Endothelial cell of umbilical vein (primary cell): ENCODE measurements around the gene KCTD17. TPM values are rescaled to one million over a fixed set of nuclear protein-coding genes. Genes with fewer than 3 reads are reported as not detected.

Experiments used
- BruUV-seq: library from RNA; stranded (reverse); fragments of 400-500 nt; replicated peaks from 2 replicates; lab custom pipeline; 2021; lab: Mats Ljungman, UMichigan
- CTCF ChIA-PET: fragments of 300-600, 350-600 bp; sonication (Branson Sonifier 250); formaldehyde crosslinking; loops from one replicate; lab custom pipeline; 2021; ENCODE audit warnings: antibody characterized with exemption, inconsistent platforms; lab: Charles Lee
- POLR2A ChIA-PET: fragments of 300-600, 350-600 bp; sonication (Branson Sonifier 250); formaldehyde crosslinking; loops from one replicate; lab custom pipeline; 2021; ENCODE audit warnings: antibody characterized with exemption, inconsistent platforms; lab: Charles Lee
- DNase-seq: peaks from one replicate; pipeline ENCODE4 v3.0.0-alpha.2; 2011; ENCODE audit warnings: low read depth, low spot score
- FAIRE-seq: peaks from 2 replicates; lab custom pipeline; 2011; peaks lifted over from hg19 to GRCh38; lab: Jason Lieb, UNC
- H2AFZ ChIP-seq: 2 replicates; pipeline ENCODE4 v1.6.0; 2012; ENCODE audit warnings: low read depth, low read length, control low read depth, inconsistent platforms
- H3K27ac ChIP-seq: 2 replicates; pipeline ENCODE4 v1.5.1; 2011; ENCODE audit warnings: low read depth, mild to moderate bottlenecking, control low read depth, low read length, moderate library complexity; ENCODE audit not compliant: insufficient read depth
- H3K27me3 ChIP-seq, 2 experiments: 2 replicates each; pipeline versions ENCODE4 v1.6.0 to v1.6.1; 2011; ENCODE audit warnings: low read length in 2 of 2, mixed read lengths in 1 of 2; ENCODE audit not compliant: control insufficient read depth in 2 of 2, insufficient read depth in 2 of 2
- H3K36me3 ChIP-seq, 2 experiments: 2 replicates in 1 of 2; 3 replicates in 1 of 2; pipeline ENCODE4 v1.5.1; 2011; ENCODE audit warnings: low read length in 2 of 2, mild to moderate bottlenecking in 1 of 2, moderate library complexity in 1 of 2; ENCODE audit not compliant: control insufficient read depth in 2 of 2, insufficient read depth in 2 of 2; ENCODE audit errors: extremely low read depth in 1 of 2
- H3K4me1 ChIP-seq: 3 replicates; pipeline ENCODE4 v1.5.1; 2011; ENCODE audit warnings: mild to moderate bottlenecking, low read length; ENCODE audit not compliant: control insufficient read depth, insufficient read depth; ENCODE audit errors: extremely low read depth
- H3K4me2 ChIP-seq: 2 replicates; pipeline ENCODE4 v1.6.1; 2011; ENCODE audit warnings: low read length, control low read depth, mixed read lengths; ENCODE audit not compliant: insufficient read depth
- H3K4me3 ChIP-seq, 3 experiments: fragments of 200-600 bp in 1 of 3; sonication (generic), shearing (Covaris generic) in 1 of 3; replicated peaks in 1 of 3; 2 replicates each; pipeline ENCODE4 v1.5.1; 2011 to 2016; ENCODE audit warnings: control low read depth in 3 of 3, low read length in 3 of 3, mild to moderate bottlenecking in 2 of 3, inconsistent platforms in 1 of 3, low read depth in 1 of 3, moderate library complexity in 1 of 3; ENCODE audit not compliant: insufficient read depth in 1 of 3
- H3K79me2 ChIP-seq: 2 replicates; pipeline ENCODE4 v1.6.0; 2012; ENCODE audit warnings: low read length, inconsistent platforms; ENCODE audit not compliant: control insufficient read depth, insufficient read depth
- H3K9ac ChIP-seq: replicated peaks from 2 replicates; pipeline ENCODE3; 2011; ENCODE audit warnings: low read length, control low read depth; ENCODE audit not compliant: insufficient read depth; ENCODE audit errors: extremely low read depth
- H3K9me1 ChIP-seq: replicated peaks from 3 replicates; pipeline ENCODE4 v1.6.0; 2011; ENCODE audit warnings: mild to moderate bottlenecking, low read length; ENCODE audit not compliant: control insufficient read depth, insufficient read depth; ENCODE audit errors: extremely low read depth
- H3K9me3 ChIP-seq: replicated peaks from 2 replicates; pipeline ENCODE4 v1.5.1; 2012; ENCODE audit warnings: low read length, inconsistent platforms; ENCODE audit not compliant: control insufficient read depth, insufficient read depth
- H4K20me1 ChIP-seq: replicated peaks from 2 replicates; pipeline ENCODE3; 2011; ENCODE audit warnings: mild to moderate bottlenecking, low read length; ENCODE audit not compliant: control insufficient read depth, insufficient read depth; ENCODE audit errors: extremely low read depth
- GATA2 ChIP-seq: IDR thresholded peaks from 2 replicates; pipeline ENCODE4 v1.7.0; 2011; ENCODE audit warnings: low read depth, mild to moderate bottlenecking, moderate library complexity, mixed read lengths, low read length; ENCODE audit not compliant: insufficient read length, insufficient read depth
- POLR2A ChIP-seq: IDR thresholded peaks from 2 replicates; pipeline ENCODE4 v1.6.1; 2012; ENCODE audit warnings: low read depth, mild to moderate bottlenecking, control low read depth, low read length
- dilution Hi-C: fragments of 300-500 bp; cut with MboI; formaldehyde crosslinking; loops from one replicate; pipeline ENCODE4 v1.15.0; 2019; ENCODE audit warnings: low sequenced_read_pairs; ENCODE audit not compliant: extremely low pct_ligation_motif_present
- intact Hi-C: fragments of 100-400 bp; cut with micrococcal nuclease; formaldehyde crosslinking; loops from one replicate; pipeline ENCODE4 v1.10.0; 2022
- polyA plus RNA-seq, 4 experiments: library from polyadenylated mRNA; depleted of rRNA in 3 of 4; stranded (reverse) in 3 of 4; unstranded in 1 of 4; fragments of >200 nt; gene quantifications; 2 replicates each; pipeline versions ENCODE4 v1.2.1 to v1.2.3, GENCODE V29; 2011 to 2012; ENCODE audit warnings: missing spikeins in 1 of 4
- total RNA-seq: library from RNA; stranded (reverse); gene quantifications from 2 replicates; pipeline ENCODE4 v1.2.3, GENCODE V29; 2021
- TF ChIP-seq, protein P1 (sequence below), 2 donors: IDR thresholded peaks; 1 replicate in 1 of 2; 2 replicates in 1 of 2; pipeline ENCODE4 v1.5.1; 2011; ENCODE audit warnings: low read length in 2 of 2, mild to moderate bottlenecking in 2 of 2, moderate library complexity in 2 of 2, control low read depth in 1 of 2, inconsistent platforms in 1 of 2, low read depth in 1 of 2; ENCODE audit not compliant: insufficient read depth in 1 of 2; ENCODE audit errors: extremely low read depth in 1 of 2

KCTD17 gene
- total and polyA plus RNA-seq, 2 donors (not counting 3 experiments of a cell fraction or from before 2014, with no cell fraction given), result 59.2 to 73.0 TPM

DNA sequence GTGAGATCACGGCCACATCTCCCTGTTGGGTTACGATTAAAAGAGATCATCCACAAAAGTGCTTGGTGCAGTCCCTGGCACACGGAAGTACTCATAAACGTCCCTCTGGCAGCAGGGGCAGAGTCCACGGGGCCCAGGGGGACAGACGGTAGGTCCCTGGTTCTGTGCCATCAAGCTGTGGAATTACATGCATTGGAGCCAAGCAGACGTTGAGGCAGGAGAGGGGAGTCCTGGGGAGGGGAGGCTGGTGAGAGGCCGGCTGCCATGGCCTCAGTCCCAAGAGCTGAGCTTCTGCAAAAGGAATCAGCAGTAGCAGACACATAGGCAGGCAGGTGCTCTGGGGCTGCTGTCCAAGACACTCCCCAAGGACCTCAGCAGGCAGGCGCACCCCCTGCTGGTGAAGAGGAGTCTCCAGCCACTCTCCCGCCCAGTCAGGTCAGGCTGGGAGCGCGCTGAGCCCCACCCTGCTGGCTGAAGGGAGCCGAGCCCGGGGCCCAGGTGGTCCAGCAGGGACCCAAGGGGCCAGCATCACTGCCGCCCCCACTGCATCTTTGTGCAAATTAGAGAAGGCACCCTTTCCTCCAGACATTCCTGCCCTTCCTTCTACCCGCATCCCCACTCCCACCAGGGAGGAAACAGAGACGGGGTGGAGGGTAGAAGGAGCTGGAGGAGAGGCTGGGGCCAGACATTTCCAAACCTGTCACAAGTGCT, 7.6 kb upstream of the KCTD17 start:
- TF ChIP-seq, protein P1, sequence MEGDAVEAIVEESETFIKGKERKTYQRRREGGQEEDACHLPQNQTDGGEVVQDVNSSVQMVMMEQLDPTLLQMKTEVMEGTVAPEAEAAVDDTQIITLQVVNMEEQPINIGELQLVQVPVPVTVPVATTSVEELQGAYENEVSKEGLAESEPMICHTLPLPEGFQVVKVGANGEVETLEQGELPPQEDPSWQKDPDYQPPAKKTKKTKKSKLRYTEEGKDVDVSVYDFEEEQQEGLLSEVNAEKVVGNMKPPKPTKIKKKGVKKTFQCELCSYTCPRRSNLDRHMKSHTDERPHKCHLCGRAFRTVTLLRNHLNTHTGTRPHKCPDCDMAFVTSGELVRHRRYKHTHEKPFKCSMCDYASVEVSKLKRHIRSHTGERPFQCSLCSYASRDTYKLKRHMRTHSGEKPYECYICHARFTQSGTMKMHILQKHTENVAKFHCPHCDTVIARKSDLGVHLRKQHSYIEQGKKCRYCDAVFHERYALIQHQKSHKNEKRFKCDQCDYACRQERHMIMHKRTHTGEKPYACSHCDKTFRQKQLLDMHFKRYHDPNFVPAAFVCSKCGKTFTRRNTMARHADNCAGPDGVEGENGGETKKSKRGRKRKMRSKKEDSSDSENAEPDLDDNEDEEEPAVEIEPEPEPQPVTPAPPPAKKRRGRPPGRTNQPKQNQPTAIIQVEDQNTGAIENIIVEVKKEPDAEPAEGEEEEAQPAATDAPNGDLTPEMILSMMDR (IDR thresholded peaks at IDR 0.05; ENCODE audit: extremely low read depth in 1 of 2, insufficient read depth in 1 of 2, low read depth in 1 of 2, low read length in 2 of 2), result peak; percentile 68 to 83
- TF ChIP-seq GATA2 (no peak), POLR2A (no peak)
- H4K20me1 ChIP-seq, result no peaks in the 10 kb centered on the region
- H3K4me3 ChIP-seq, result no peak overlapping the region
- BruUV-seq, result no TSS peak
- CTCF ChIA-PET, result interaction anchor here (0.7 to 3.0 kb wide), 14 partner anchors 8 to 500 kb away, joined by 3 to 38 read pairs (median 3); partner anchors contain the start of genes KCTD17, MPST and TST
- no peaks in the 10 kb centered on the region for H3K9me3 ChIP-seq
- dilution Hi-C loops (no loop called here), intact Hi-C loops (loop anchor here (1.0 to 2.0 kb wide), 3 partner anchors 58 to 261 kb away; no protein-coding TSS in a partner anchor)
- no peaks in the 10 kb centered on the region for H3K36me3 ChIP-seq
- H2AFZ ChIP-seq, result no peak overlapping the region
- no peak overlapping the region for H3K27ac ChIP-seq
- DNase-seq, result peak; percentile 44
- FAIRE-seq, result peak; percentile 49
- POLR2A ChIA-PET, result no interaction called here
- no peaks in the 10 kb centered on the region for H3K9me1 ChIP-seq
- no peak overlapping the region for H3K4me2 ChIP-seq
- no peaks in the 10 kb centered on the region for H3K27me3 ChIP-seq
- no peaks in the 10 kb centered on the region for H3K79me2 ChIP-seq
- no peak overlapping the region for H3K9ac ChIP-seq
- H3K4me1 ChIP-seq, result peaks cover 16% of the 10 kb centered on the region
